ENCODE measurements around the gene DHRS12.

DHRS12 gene

GRCh38 chr13:51831519-51831918 lies 27.6 kb upstream of the DHRS12 start:
- H3K4me1 ChIP-seq (ENCODE audit: control insufficient read depth, insufficient read depth, low read depth, low read length): no peaks in the 10 kb centered on the region
- H2AFZ ChIP-seq (ENCODE audit: low read depth, low read length): no peak overlapping the region
- H3K27me3 ChIP-seq (ENCODE audit: control insufficient read depth in 1 of 2, insufficient read depth in 1 of 2, low read length in 2 of 2): peaks cover 53 to 70% of the 10 kb centered on the region in 2 experiments
- no peak overlapping the region for H2BK12ac ChIP-seq (ENCODE audit: low read length in 2 of 2)
- H3K4ac ChIP-seq (ENCODE audit: low read depth in 1 of 2, low read length in 2 of 2): no peak overlapping the region
- H3K27ac ChIP-seq (ENCODE audit: low read length, poor library complexity, severe bottlenecking): no peak overlapping the region
- no peak overlapping the region for H2BK15ac ChIP-seq (ENCODE audit: low read depth, poor library complexity, severe bottlenecking)
- no peak overlapping the region for H2AK5ac ChIP-seq (ENCODE audit: low read length, severe bottlenecking)
- no peaks in the 10 kb centered on the region for H3K36me3 ChIP-seq (ENCODE audit: control insufficient read depth in 1 of 2, insufficient read depth in 2 of 2, low read depth in 1 of 2, low read length in 2 of 2)
- H3K23ac ChIP-seq (ENCODE audit: low read length in 2 of 2): no peak overlapping the region
- no peaks in the 10 kb centered on the region for H3K79me1 ChIP-seq (replicated peaks; ENCODE audit: low read length, poor library complexity, severe bottlenecking)
- no peak overlapping the region for H4K8ac ChIP-seq (ENCODE audit: low read length)
- H2BK5ac ChIP-seq (ENCODE audit: low read depth, low read length, poor library complexity, severe bottlenecking): no peak overlapping the region
- no peak overlapping the region for H4K91ac ChIP-seq (ENCODE audit: low read length)
- no peak overlapping the region for H3K4me2 ChIP-seq (ENCODE audit: low read length, poor library complexity, severe bottlenecking)
- no peak for DNase-seq
- no peak overlapping the region for H3K9ac ChIP-seq (ENCODE audit: low read length)
- no peak overlapping the region for H3K18ac ChIP-seq (ENCODE audit: low read depth in 1 of 2, low read length in 2 of 2)
- 94% methylated on average over 5 of the region's 5 CpGs for WGBS
- no peak overlapping the region for H3K14ac ChIP-seq (ENCODE audit: low read length in 2 of 2)
- no peak overlapping the region for H2BK120ac ChIP-seq (ENCODE audit: low read depth, low read length)
- H3K4me3 ChIP-seq (ENCODE audit: insufficient read depth in 1 of 2, low read depth in 1 of 2, low read length in 2 of 2): no peak overlapping the region
- no peaks in the 10 kb centered on the region for H3K9me3 ChIP-seq (ENCODE audit: control insufficient read depth, low read length)

GRCh38 chr13:51829568-51829899 lies 25.6 kb upstream of the DHRS12 start:
- H3K14ac ChIP-seq (ENCODE audit: low read length in 2 of 2): no peak overlapping the region
- no peak overlapping the region for H2BK12ac ChIP-seq (ENCODE audit: low read length in 2 of 2)
- H2BK15ac ChIP-seq (ENCODE audit: low read depth, poor library complexity, severe bottlenecking): no peak overlapping the region
- no peak overlapping the region for H4K8ac ChIP-seq (ENCODE audit: low read length)
- H3K27me3 ChIP-seq (ENCODE audit: control insufficient read depth in 1 of 2, insufficient read depth in 1 of 2, low read length in 2 of 2): peaks cover 50 to 74% of the 10 kb centered on the region in 2 experiments
- no peaks in the 10 kb centered on the region for H3K9me3 ChIP-seq (ENCODE audit: control insufficient read depth, low read length)
- no peak overlapping the region for H3K27ac ChIP-seq (ENCODE audit: low read length, poor library complexity, severe bottlenecking)
- H3K79me1 ChIP-seq (replicated peaks; ENCODE audit: low read length, poor library complexity, severe bottlenecking): no peaks in the 10 kb centered on the region
- no peak overlapping the region for H3K23ac ChIP-seq (ENCODE audit: low read length in 2 of 2)
- H3K18ac ChIP-seq (ENCODE audit: low read depth in 1 of 2, low read length in 2 of 2): no peak overlapping the region
- no peak overlapping the region for H3K4me3 ChIP-seq (ENCODE audit: insufficient read depth in 1 of 2, low read depth in 1 of 2, low read length in 2 of 2)
- WGBS: 98% methylated on average over 2 of the region's 2 CpGs
- H2AK5ac ChIP-seq (ENCODE audit: low read length, severe bottlenecking): no peak overlapping the region
- H3K4me1 ChIP-seq (ENCODE audit: control insufficient read depth, insufficient read depth, low read depth, low read length): no peaks in the 10 kb centered on the region
- H2BK5ac ChIP-seq (ENCODE audit: low read depth, low read length, poor library complexity, severe bottlenecking): no peak overlapping the region
- H2AFZ ChIP-seq (ENCODE audit: low read depth, low read length): no peak overlapping the region
- no peak overlapping the region for H3K4me2 ChIP-seq (ENCODE audit: low read length, poor library complexity, severe bottlenecking)
- no peak overlapping the region for H3K4ac ChIP-seq (ENCODE audit: low read depth in 1 of 2, low read length in 2 of 2)
- H3K36me3 ChIP-seq (ENCODE audit: control insufficient read depth in 1 of 2, insufficient read depth in 2 of 2, low read depth in 1 of 2, low read length in 2 of 2): no peaks in the 10 kb centered on the region
- DNase-seq: no peak
- no peak overlapping the region for H2BK120ac ChIP-seq (ENCODE audit: low read depth, low read length)
- H4K91ac ChIP-seq (ENCODE audit: low read length): no peak overlapping the region
- H3K9ac ChIP-seq (ENCODE audit: low read length): no peak overlapping the region

- H4K8ac ChIP-seq (ENCODE audit: low read length): no peak overlapping the region
- 94% methylated on average over 5 of the region's 8 CpGs for WGBS
- no peak overlapping the region for H2BK15ac ChIP-seq (ENCODE audit: low read depth, poor library complexity, severe bottlenecking)
- H2BK12ac ChIP-seq (ENCODE audit: low read length in 2 of 2): no peak overlapping the region
- no peaks in the 10 kb centered on the region for H3K4me1 ChIP-seq (ENCODE audit: control insufficient read depth, insufficient read depth, low read depth, low read length)
- H3K23ac ChIP-seq (ENCODE audit: low read length in 2 of 2): no peak overlapping the region
- H2BK5ac ChIP-seq (ENCODE audit: low read depth, low read length, poor library complexity, severe bottlenecking): no peak overlapping the region
- no peak overlapping the region for H2AK5ac ChIP-seq (ENCODE audit: low read length, severe bottlenecking)
- H2BK120ac ChIP-seq (ENCODE audit: low read depth, low read length): no peak overlapping the region
- H2AFZ ChIP-seq (ENCODE audit: low read depth, low read length): no peak overlapping the region
- no peak overlapping the region for H3K4me2 ChIP-seq (ENCODE audit: low read length, poor library complexity, severe bottlenecking)
- H3K9me3 ChIP-seq (ENCODE audit: control insufficient read depth, low read length): no peaks in the 10 kb centered on the region
- no peak overlapping the region for H3K4ac ChIP-seq (ENCODE audit: low read depth in 1 of 2, low read length in 2 of 2)
- H3K79me1 ChIP-seq (replicated peaks; ENCODE audit: low read length, poor library complexity, severe bottlenecking): no peaks in the 10 kb centered on the region
- no peaks in the 10 kb centered on the region for H3K36me3 ChIP-seq (ENCODE audit: control insufficient read depth in 1 of 2, insufficient read depth in 2 of 2, low read depth in 1 of 2, low read length in 2 of 2)
- no peak for DNase-seq
- H3K27ac ChIP-seq (ENCODE audit: low read length, poor library complexity, severe bottlenecking): no peak overlapping the region
- no peak overlapping the region for H3K9ac ChIP-seq (ENCODE audit: low read length)
- H4K91ac ChIP-seq (ENCODE audit: low read length): no peak overlapping the region
- H3K18ac ChIP-seq (ENCODE audit: low read depth in 1 of 2, low read length in 2 of 2): no peak overlapping the region
- no peak overlapping the region for H3K14ac ChIP-seq (ENCODE audit: low read length in 2 of 2)
- no peak overlapping the region for H3K4me3 ChIP-seq (ENCODE audit: insufficient read depth in 1 of 2, low read depth in 1 of 2, low read length in 2 of 2)
- peaks cover 44 to 70% of the 10 kb centered on the region in 2 experiments for H3K27me3 ChIP-seq (ENCODE audit: control insufficient read depth in 1 of 2, insufficient read depth in 1 of 2, low read length in 2 of 2)
Observed at GRCh38 chr13:51828730-51829567, 25.0 kb upstream of the DHRS12 start.

GRCh38 chr13:51827254-51827653 lies 23.3 kb upstream of the DHRS12 start:
- no peak overlapping the region for H3K18ac ChIP-seq (ENCODE audit: low read depth in 1 of 2, low read length in 2 of 2)
- no peak overlapping the region for H2AK5ac ChIP-seq (ENCODE audit: low read length, severe bottlenecking)
- no peak for DNase-seq
- H2BK120ac ChIP-seq (ENCODE audit: low read depth, low read length): no peak overlapping the region
- H2BK12ac ChIP-seq (ENCODE audit: low read length in 2 of 2): no peak overlapping the region
- H3K9me3 ChIP-seq (ENCODE audit: control insufficient read depth, low read length): no peaks in the 10 kb centered on the region
- H3K4me3 ChIP-seq (ENCODE audit: insufficient read depth in 1 of 2, low read depth in 1 of 2, low read length in 2 of 2): no peak overlapping the region
- no peak overlapping the region for H3K4ac ChIP-seq (ENCODE audit: low read depth in 1 of 2, low read length in 2 of 2)
- H3K27ac ChIP-seq (ENCODE audit: low read length, poor library complexity, severe bottlenecking): no peak overlapping the region
- H3K79me1 ChIP-seq (replicated peaks; ENCODE audit: low read length, poor library complexity, severe bottlenecking): no peaks in the 10 kb centered on the region
- H4K91ac ChIP-seq (ENCODE audit: low read length): no peak overlapping the region
- no peak overlapping the region for H4K8ac ChIP-seq (ENCODE audit: low read length)
- no peaks in the 10 kb centered on the region for H3K36me3 ChIP-seq (ENCODE audit: control insufficient read depth in 1 of 2, insufficient read depth in 2 of 2, low read depth in 1 of 2, low read length in 2 of 2)
- no peak overlapping the region for H2BK5ac ChIP-seq (ENCODE audit: low read depth, low read length, poor library complexity, severe bottlenecking)
- H3K4me1 ChIP-seq (ENCODE audit: control insufficient read depth, insufficient read depth, low read depth, low read length): no peaks in the 10 kb centered on the region
- no peak overlapping the region for H2AFZ ChIP-seq (ENCODE audit: low read depth, low read length)
- peaks cover 34 to 61% of the 10 kb centered on the region in 2 experiments for H3K27me3 ChIP-seq (ENCODE audit: control insufficient read depth in 1 of 2, insufficient read depth in 1 of 2, low read length in 2 of 2)
- H3K14ac ChIP-seq (ENCODE audit: low read length in 2 of 2): no peak overlapping the region
- H2BK15ac ChIP-seq (ENCODE audit: low read depth, poor library complexity, severe bottlenecking): no peak overlapping the region
- no peak overlapping the region for H3K23ac ChIP-seq (ENCODE audit: low read length in 2 of 2)
- H3K4me2 ChIP-seq (ENCODE audit: low read length, poor library complexity, severe bottlenecking): no peak overlapping the region
- WGBS: 97% methylated on average over 4 of the region's 4 CpGs
- H3K9ac ChIP-seq (ENCODE audit: low read length): no peak overlapping the region

All from mesenchymal stem cell (in vitro differentiated cells and primary cell).